GM19438 (cell line): Measurements from ENCODE around the gene CHD5.

Source experiments
- ATAC-seq: cut with Tn5 transposase; IDR thresholded peaks from one replicate; pipeline ENCODE4 v1.9.1; 2021; ENCODE audit warnings: low read depth; ENCODE audit not compliant: unreplicated experiment

Gene CHD5

DNA sequence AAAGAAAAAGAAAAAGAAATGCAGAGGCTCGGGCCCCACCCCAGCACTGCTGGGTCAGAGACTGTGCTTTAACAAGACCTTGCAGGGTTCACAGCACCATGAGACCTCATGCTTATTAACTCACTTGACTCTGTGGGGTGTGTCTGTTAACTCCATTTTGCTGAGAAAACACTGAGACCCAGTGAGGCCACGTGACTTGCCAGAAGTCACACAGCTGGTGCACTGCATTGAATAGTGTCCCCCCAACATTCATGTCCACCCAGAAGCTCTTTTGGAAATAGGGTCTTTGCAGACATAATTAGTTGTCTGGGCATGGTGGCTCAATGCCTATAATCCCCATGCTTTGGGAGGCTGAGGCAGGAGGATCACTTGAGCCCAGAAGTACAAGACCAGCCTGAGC lies 39.7 kb downstream of the CHD5 start:
- no peak for ATAC-seq

DNA sequence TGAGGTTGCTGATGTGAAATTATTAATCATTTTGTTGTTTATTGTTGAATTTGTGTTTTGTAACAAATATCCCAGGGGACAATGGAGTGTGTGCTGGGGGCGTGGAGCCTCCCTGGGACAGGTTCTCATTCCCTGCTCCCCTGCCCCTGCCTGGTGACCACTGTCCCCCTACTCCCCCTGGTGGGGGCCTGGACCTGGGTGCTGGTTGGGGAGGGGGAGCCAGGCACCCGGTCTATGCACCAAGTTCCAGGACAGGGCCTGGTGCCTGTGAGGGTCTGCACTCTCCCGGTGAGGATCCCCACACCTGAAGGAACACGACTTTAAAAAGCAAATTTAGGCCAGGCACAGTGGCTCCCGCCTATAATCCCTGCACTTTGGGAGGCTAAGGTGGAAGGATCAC lies 42.4 kb downstream of the CHD5 start:
- ATAC-seq = no peak

- ATAC-seq = no peak
Observed at GRCh38 chr1:6136516-6137220, 43.5 kb downstream of the CHD5 start.

DNA sequence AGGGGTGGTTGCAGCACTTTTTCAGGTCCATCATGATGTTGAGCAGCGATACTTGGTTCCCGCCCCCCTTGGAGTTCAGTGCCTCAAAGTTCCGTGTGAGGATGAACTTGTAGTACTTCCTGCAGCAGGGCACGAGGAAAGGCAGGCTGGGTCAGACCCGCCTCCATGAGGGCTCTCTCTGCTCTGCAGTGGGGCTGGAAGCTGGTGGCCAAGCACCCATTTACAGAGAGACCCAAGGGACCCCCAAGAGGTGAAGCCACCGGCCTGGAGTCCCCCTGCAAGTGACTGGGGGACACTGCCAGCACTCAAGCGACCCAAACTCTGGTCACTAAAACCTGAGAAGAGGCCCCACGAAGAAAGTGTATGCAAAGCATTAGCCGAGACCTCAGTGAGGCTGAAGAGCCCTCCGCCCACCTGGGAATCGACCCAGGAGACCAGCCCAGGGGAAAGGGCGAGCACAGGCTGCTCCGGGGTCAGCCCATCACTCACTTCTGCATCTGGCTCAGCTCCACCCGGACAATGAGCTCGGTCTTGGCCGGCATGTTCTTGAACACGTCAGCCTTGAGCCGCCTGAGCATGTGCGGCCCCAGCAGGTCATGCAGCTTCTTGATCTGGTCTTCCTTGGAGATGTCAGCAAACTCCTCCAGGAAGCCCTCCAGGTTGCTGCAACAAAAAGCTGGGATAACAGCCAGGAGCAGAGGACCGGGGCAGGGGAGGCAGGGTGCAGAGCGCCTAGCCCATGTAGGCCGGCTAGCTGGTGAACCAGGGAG lies 45.2 kb downstream of the CHD5 start:
- no peak for ATAC-seq

GRCh38 chr1:6134206-6134605 lies 45.9 kb downstream of the CHD5 start:
- ATAC-seq = no peak

- no peak for ATAC-seq
Observed at GRCh38 chr1:6133146-6133895, 46.8 kb downstream of the CHD5 start.

- ATAC-seq = no peak
Observed at GRCh38 chr1:6131561-6131960, 48.6 kb downstream of the CHD5 start.

DNA sequence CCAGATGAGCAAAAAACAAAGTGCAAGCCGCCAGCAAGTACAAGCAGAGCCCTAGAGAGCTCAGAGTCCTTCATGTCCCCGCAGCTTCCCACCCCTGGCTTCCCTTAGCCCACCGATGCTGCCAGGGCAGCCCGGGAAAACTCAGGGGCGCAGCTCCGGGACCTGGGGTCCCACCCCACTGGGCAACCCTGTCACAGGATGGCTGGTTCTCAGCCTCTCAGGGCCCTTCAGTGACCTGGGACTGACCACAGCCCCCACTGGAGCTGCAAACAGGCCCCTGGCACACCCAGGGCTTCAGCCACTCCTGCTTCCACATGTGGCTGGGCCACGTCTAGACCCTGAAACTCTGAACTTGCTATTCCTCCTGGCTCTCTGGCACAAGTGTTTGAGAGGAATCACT lies 49.5 kb downstream of the CHD5 start:
- ATAC-seq = no peak

GRCh38 chr1:6130036-6130435 lies 50.1 kb downstream of the CHD5 start:
- no peak for ATAC-seq

- ATAC-seq = no peak
Observed at GRCh38 chr1:6129313-6129712, 50.8 kb downstream of the CHD5 start.

GRCh38 chr1:6128276-6129081 lies 51.6 kb downstream of the CHD5 start:
- ATAC-seq = no peak

DNA sequence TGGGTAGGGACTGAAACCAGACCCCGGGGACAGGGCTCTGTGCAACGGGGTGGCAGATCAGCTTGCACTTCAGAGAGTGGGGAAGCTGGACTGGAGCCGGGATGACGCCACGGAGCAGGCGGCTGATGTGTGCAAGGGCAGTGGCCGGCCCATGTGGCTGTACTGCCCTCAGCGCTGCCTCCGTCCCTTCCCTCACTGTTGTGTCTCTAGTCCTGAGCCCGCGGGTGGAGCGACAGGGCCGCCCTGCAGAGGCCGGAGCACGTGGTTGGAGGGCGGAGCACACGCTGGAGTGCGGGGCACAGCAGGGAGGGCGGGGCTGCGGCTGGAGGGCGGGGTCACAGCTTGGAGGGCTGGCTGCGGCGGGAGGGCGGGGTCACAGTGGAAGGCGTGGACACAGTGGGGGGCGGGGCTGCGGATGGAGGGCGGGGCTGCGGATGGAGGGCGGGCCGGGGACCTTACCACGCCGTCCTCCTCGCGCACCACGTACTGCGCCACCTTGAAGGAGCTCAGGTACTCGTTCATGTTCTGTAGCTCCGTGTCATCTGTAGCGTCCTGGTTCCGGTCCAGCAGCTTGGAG lies 52.4 kb downstream of the CHD5 start:
- no peak for ATAC-seq

- no peak for ATAC-seq
Observed at GRCh38 chr1:6126521-6127067, 53.5 kb downstream of the CHD5 start.

DNA sequence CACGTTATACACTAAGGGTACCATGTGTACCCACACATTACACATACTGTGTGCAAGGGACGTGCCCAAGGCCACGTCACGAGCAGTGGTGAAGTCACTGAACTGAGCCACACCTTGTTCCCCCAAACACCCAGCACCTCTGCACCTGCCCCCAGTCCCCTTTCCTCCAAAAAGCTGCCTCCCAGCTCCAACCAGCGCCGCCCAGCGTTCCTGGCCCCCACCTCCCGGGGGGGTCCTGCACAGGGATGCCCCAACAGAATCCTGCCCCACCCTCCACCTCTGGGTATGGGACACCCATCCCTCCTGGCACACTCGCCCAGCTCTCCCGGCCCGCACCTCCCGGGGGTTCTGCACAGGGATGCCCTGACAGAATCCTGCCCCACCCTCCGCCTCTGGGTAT lies 54.1 kb downstream of the CHD5 start:
- ATAC-seq = no peak

DNA sequence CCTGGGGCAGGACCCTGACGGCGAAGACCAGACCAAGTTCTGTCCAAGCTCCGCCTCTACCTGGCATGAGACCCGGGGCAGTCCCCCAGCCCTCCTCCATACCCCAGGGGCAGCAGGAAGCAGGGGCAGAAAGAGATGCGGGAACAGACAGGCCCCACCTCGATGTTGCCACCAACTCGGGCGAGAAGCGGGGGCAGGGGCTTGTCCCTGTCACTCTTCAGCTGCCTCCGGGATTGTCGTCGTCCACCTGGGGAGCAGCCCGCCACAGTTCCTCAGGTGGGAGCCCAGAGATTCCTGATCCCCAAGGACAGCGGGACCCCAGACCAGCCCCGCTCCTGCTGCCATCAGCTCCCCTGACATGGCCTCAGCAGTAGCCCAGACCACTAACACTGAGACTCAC lies 54.8 kb downstream of the CHD5 start:
- no peak for ATAC-seq

GRCh38 chr1:6124746-6125365 lies 55.3 kb downstream of the CHD5 start:
- ATAC-seq = no peak

GRCh38 chr1:6124341-6124740 lies 55.8 kb downstream of the CHD5 start:
- no peak for ATAC-seq

GRCh38 chr1:6123816-6124215 lies 56.3 kb downstream of the CHD5 start:
- no peak for ATAC-seq

DNA sequence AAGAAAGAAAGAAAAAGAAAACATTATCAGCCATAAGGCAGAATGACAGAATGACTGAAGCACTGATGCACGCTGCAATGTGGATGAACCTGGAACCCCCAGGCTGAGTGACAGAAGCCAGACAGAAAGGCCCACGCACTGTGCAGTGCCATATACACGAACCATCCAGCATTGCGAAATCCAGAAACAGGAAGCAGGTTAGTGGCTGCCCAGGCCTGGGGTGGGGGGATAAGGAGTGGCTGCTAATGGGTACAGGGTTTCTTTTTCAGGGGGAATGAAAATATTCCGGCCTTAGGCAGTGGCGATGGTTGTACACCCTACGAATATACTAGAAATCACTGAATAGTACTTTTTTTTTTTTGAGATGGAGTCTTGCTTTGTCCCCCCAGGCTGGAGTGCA lies 57.0 kb downstream of the CHD5 start:
- ATAC-seq = no peak
